Measurements from ENCODE around the gene LMF1. TPM values are rescaled to one million over a fixed set of nuclear protein-coding genes. Genes with fewer than 3 reads are reported as not detected.

The LMF1 gene
- total RNA-seq, 2 donors from 2014 or later: 15.8 to 20.1 TPM

DNA sequence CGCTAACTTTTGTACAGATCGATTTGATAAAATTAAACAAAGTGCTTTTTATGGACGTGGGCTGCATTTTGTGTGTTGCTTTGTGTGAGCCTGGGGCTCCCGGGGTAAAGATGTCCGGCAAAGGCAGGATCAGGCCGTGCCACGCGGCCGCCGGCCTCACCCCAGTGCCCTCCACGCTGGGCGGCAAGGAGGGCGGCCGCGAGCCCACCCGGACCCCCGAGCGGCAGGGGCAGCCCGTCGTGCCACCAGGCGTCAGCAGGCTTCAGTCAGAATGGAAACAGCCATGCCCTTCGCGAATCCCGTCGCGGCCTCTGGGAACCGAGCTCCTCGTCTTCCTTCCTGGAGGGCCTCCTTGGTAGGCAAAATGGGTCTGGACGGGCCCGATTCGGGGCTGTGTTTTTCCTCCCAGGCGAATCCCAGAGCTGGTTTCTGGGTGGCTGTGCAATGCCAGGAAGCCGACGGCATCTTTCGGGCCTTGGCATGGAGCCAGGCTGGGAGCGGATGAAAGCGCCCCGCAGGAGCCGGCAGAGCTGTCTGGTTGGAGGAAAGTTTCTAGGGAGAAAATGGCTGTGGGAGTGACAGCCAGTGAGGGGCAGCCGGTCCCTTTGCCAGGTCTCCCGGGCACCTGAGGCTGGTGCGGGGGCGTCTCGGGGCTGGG lies 16.3 kb upstream of the LMF1 start:
- H3K4me1 ChIP-seq: peaks cover 6% of the 10 kb centered on the region
- no peak overlapping the region for H3K27ac ChIP-seq
- TF ChIP-seq, protein P1, sequence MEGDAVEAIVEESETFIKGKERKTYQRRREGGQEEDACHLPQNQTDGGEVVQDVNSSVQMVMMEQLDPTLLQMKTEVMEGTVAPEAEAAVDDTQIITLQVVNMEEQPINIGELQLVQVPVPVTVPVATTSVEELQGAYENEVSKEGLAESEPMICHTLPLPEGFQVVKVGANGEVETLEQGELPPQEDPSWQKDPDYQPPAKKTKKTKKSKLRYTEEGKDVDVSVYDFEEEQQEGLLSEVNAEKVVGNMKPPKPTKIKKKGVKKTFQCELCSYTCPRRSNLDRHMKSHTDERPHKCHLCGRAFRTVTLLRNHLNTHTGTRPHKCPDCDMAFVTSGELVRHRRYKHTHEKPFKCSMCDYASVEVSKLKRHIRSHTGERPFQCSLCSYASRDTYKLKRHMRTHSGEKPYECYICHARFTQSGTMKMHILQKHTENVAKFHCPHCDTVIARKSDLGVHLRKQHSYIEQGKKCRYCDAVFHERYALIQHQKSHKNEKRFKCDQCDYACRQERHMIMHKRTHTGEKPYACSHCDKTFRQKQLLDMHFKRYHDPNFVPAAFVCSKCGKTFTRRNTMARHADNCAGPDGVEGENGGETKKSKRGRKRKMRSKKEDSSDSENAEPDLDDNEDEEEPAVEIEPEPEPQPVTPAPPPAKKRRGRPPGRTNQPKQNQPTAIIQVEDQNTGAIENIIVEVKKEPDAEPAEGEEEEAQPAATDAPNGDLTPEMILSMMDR (IDR thresholded peaks at IDR 0.05): no peak
- no peak for TF ChIP-seq POLR2A (IDR thresholded peaks at IDR 0.05)
- ATAC-seq: no peak
- no peak for DNase-seq
- no peaks in the 10 kb centered on the region for H3K36me3 ChIP-seq (replicated peaks in 1 of 2; ENCODE audit: insufficient read depth in 1 of 2, low read depth in 2 of 2)
- peaks cover 0 to 4% of the 10 kb centered on the region in 2 donors for H3K27me3 ChIP-seq
- H3K9me3 ChIP-seq: no peaks in the 10 kb centered on the region
- intact Hi-C loops (cut with DNase I): no loop called here
- H3K4me3 ChIP-seq: no peak overlapping the region
- 77 to 85% methylated on average over 20 to 43 of the region's 44 CpGs for WGBS, 2 donors

DNA sequence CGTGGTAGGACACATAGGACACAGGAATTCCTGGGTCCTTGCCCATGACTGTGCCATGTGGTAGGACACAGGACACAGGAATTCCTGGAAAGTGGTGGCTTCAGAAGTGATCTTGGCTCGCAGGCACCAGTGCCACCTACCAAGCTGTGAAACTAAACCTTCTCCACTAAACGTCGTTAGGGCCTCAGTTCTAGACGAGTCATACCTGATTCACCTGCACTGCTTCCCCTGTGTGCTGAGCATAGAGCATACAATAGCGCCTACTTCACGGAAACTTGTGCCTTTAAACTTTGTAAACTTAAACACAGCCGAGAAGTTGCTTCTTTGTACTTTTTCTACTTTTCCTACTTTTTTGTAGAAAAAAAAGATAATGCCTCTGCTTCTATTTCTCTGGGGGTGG lies 15.6 kb upstream of the LMF1 start:
- WGBS, 2 donors: 75 to 78% methylated on average over 6 to 8 of the region's 8 CpGs
- Histone ChIP-seq H3K27me3 (peaks cover 0 to 4% of the 10 kb centered on the region in 2 donors), H3K36me3 (replicated peaks in 1 of 2; ENCODE audit: insufficient read depth in 1 of 2, low read depth in 2 of 2) (no peaks in the 10 kb centered on the region), H3K27ac (no peak overlapping the region), H3K4me1 (peaks cover 9% of the 10 kb centered on the region), H3K9me3 (no peaks in the 10 kb centered on the region), H3K4me3 (no peak overlapping the region)
- ATAC-seq (no peak), DNase-seq (no peak)
- intact Hi-C loops (cut with DNase I): no loop called here
- no peak for TF ChIP-seq POLR2A (IDR thresholded peaks at IDR 0.05)
- TF ChIP-seq, protein P1 (IDR thresholded peaks at IDR 0.05): no peak

DNA sequence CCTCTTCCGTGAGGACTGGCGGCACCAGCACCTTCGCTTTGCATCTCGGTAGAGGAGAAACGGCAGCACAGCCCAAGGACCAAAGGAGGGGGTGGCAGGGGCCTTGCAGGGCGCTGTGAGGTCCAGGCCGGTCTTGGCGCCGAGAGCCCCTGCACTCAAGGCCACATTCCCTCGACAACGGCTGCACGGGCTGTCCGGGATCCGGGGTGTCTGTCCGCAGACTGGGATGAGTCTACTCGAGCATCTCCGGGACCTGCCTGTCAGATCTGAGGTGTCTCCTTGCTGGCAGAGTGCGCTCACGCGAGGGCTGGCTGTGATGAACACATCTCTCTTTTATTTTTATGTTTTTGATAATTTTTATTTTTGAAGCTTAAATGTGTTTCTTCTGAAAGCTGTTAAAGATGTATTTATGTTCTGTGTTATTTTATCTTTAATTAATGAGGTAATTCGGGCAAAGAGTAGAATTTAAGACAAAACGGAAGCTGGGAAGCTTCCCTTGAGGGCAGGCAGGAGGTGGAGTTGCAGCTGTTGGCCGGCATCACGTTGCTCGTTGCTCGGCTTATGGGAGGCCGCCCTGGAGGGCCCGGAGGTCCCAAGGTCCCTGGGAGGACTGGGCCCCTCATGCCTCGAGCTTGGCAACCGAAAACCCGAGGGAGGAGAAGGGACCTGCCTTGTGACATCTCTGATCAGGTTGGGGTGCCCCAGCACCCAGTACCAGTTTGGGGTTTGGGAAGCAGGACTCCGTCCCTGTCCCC lies 15.0 kb upstream of the LMF1 start:
- no peak for ATAC-seq
- H3K27ac ChIP-seq: no peak overlapping the region
- peaks cover 14% of the 10 kb centered on the region for H3K4me1 ChIP-seq
- intact Hi-C loops (cut with DNase I): no loop called here
- H3K4me3 ChIP-seq: no peak overlapping the region
- no peaks in the 10 kb centered on the region for H3K36me3 ChIP-seq (replicated peaks in 1 of 2; ENCODE audit: insufficient read depth in 1 of 2, low read depth in 2 of 2)
- H3K27me3 ChIP-seq: peaks cover 0 to 4% of the 10 kb centered on the region in 2 donors
- no peaks in the 10 kb centered on the region for H3K9me3 ChIP-seq
- TF ChIP-seq, protein P1 (IDR thresholded peaks at IDR 0.05): no peak
- TF ChIP-seq POLR2A (IDR thresholded peaks at IDR 0.05): no peak
- 83 to 84% methylated on average over 30 to 32 of the region's 32 CpGs for WGBS, 2 donors
- no peak for DNase-seq

DNA sequence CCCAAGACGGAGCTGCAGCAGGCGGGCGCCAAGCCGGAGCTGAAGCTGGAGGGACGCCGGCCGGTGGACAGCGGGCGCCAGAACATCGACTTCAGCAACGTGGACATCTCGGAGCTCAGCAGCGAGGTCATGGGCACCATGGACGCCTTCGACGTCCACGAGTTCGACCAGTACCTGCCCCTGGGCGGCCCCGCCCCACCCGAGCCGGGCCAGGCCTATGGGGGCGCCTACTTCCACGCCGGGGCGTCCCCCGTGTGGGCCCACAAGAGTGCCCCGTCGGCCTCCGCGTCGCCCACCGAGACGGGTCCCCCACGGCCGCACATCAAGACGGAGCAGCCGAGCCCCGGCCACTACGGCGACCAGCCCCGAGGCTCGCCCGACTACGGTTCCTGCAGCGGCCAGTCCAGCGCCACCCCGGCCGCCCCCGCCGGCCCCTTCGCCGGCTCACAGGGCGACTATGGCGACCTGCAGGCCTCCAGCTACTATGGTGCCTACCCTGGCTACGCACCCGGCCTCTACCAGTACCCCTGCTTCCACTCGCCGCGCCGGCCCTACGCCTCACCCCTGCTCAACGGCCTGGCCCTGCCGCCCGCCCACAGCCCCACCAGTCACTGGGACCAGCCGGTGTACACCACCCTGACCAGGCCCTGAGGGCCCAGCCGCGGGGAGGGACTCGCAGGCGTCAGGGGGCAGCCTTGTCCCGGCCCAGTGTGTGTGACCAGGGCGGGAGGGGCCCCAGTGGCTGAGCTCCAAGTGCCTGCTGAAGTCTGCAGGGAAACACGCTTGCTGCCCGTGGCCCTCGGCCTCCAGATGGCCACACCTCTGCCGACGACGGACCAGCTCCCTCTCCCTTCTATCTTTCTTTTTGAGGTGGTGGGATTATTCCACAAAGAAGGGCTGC lies 14.2 kb upstream of the LMF1 start:
- Histone ChIP-seq H3K27me3 (peaks cover 0 to 11% of the 10 kb centered on the region in 2 donors), H3K4me1 (peaks cover 22% of the 10 kb centered on the region), H3K4me3 (no peak overlapping the region), H3K36me3 (replicated peaks in 1 of 2; ENCODE audit: insufficient read depth in 1 of 2, low read depth in 2 of 2) (no peaks in the 10 kb centered on the region), H3K27ac (no peak overlapping the region), H3K9me3 (no peaks in the 10 kb centered on the region)
- TF ChIP-seq POLR2A (IDR thresholded peaks at IDR 0.05): no peak
- TF ChIP-seq, protein P1 (IDR thresholded peaks at IDR 0.05): no peak
- WGBS, 2 donors: 91 to 94% methylated on average over 32 to 66 of the region's 78 CpGs
- DNase-seq: no peak
- no peak for ATAC-seq
- intact Hi-C loops (cut with DNase I): no loop called here
